Measurements from ENCODE around the gene GSN. TPM values are rescaled to one million over a fixed set of nuclear protein-coding genes. Genes with fewer than 3 reads are reported as not detected.

Gene GSN
- total and polyA plus RNA-seq, 10 of the 15 experiments (the other 5 are each of a cell fraction or from before 2014, with no cell fraction given) = 0.66 to 9.2 (median 6.2) TPM

- 66% methylated on average over 2 of the region's 2 CpGs for WGBS (ENCODE audit: insufficient coverage, insufficient replicate concordance, low lambda C conversion rate, missing lambda C conversion rate)
- SMC1A ChIA-PET (ENCODE audit: uncharacterized antibody, unreplicated experiment) = no interaction called here
- Histone ChIP-seq H3K4me2 (ENCODE audit: control insufficient read depth, insufficient read depth) (no peak overlapping the region), H3K4me3 (no peak overlapping the region), H3K36me3 (ENCODE audit: control insufficient read depth in 2 of 2, insufficient read depth in 2 of 2, low read length in 1 of 2) (no peaks in the 10 kb centered on the region), H3K9me3 (replicated peaks; ENCODE audit: control insufficient read depth, insufficient read depth, low read length) (no peaks in the 10 kb centered on the region), H2AFZ (ENCODE audit: control insufficient read depth, low read depth, low read length) (no peak overlapping the region), H3K27me3 (replicated peaks in 1 of 2; ENCODE audit: control insufficient read depth in 2 of 2, insufficient read depth in 2 of 2, low read length in 1 of 2) (no peaks in the 10 kb centered on the region), H4K20me1 (ENCODE audit: control insufficient read depth, insufficient read depth) (no peaks in the 10 kb centered on the region; the same call in 1 of the 2 replicates), H3K4me1 (ENCODE audit: control insufficient read depth, insufficient read depth, low read length) (peaks cover 5% of the 10 kb centered on the region), H3K9ac (ENCODE audit: control insufficient read depth, insufficient read depth, low read length) (no peak overlapping the region), H3K27ac (ENCODE audit: control insufficient read depth, insufficient read depth) (no peak overlapping the region), H3K79me2 (ENCODE audit: control insufficient read depth, insufficient read depth, low read length) (no peaks in the 10 kb centered on the region)
- DNase-seq (ENCODE audit: low read depth, low spot score) (no peak), FAIRE-seq (no peak), ATAC-seq (no peak)
- intact Hi-C loops (cut with micrococcal nuclease; ENCODE audit: unreplicated experiment) (no loop called here), in situ Hi-C loops (cut with MboI) (no loop called here)
- RAD21 ChIA-PET (ENCODE audit: unreplicated experiment) = no interaction called here
- CTCF ChIA-PET = interaction anchor here (0.8 kb wide), 1 partner anchor 74 kb away, joined by 3 read pairs; no protein-coding TSS in a partner anchor
- POLR2A ChIA-PET = no interaction called here
- no TSS peak for BruUV-seq (replicated peaks)
- no peak for TF ChIP-seq ELK1 (IDR thresholded peaks at IDR 0.05; ENCODE audit: low read depth, low read length)
- no peak for TF ChIP-seq EGR1 (IDR thresholded peaks at IDR 0.05; ENCODE audit: borderline replicate concordance in 1 of 2, low read depth in 2 of 2, low read length in 2 of 2)
Measured at GRCh38 chr9:121286688-121286972, 18.7 kb downstream of the GSN start.

GRCh38 chr9:121286973-121287741 lies 19.2 kb downstream of the GSN start:
- DNase-seq (ENCODE audit: low read depth, low spot score) (no peak), FAIRE-seq (no peak), ATAC-seq (no peak)
- H3K79me2 ChIP-seq (ENCODE audit: control insufficient read depth, insufficient read depth, low read length) = no peaks in the 10 kb centered on the region
- no peaks in the 10 kb centered on the region for H3K36me3 ChIP-seq (ENCODE audit: control insufficient read depth in 2 of 2, insufficient read depth in 2 of 2, low read length in 1 of 2)
- ChIA-PET SMC1A (ENCODE audit: uncharacterized antibody, unreplicated experiment) (no interaction called here), RAD21 (ENCODE audit: unreplicated experiment) (interaction anchor here (1.1 kb wide), 1 partner anchor 33 kb away, joined by 3 read pairs; no protein-coding TSS in a partner anchor), CTCF (interaction anchor here (0.8 kb wide), 1 partner anchor 74 kb away, joined by 3 read pairs; no protein-coding TSS in a partner anchor), POLR2A (interaction anchor here (0.6 to 0.7 kb wide), 2 partner anchors 8 to 71 kb away, joined by 3 to 4 read pairs; no protein-coding TSS in a partner anchor)
- WGBS (ENCODE audit: insufficient coverage, insufficient replicate concordance, low lambda C conversion rate, missing lambda C conversion rate) = 67% methylated on average over 13 of the region's 13 CpGs
- no peak overlapping the region for H3K27ac ChIP-seq (ENCODE audit: control insufficient read depth, insufficient read depth)
- H3K4me2 ChIP-seq (ENCODE audit: control insufficient read depth, insufficient read depth) = no peak overlapping the region
- no peaks in the 10 kb centered on the region for H3K9me3 ChIP-seq (replicated peaks; ENCODE audit: control insufficient read depth, insufficient read depth, low read length)
- no peak overlapping the region for H3K9ac ChIP-seq (ENCODE audit: control insufficient read depth, insufficient read depth, low read length)
- no peaks in the 10 kb centered on the region; the same call in 1 of the 2 replicates for H4K20me1 ChIP-seq (ENCODE audit: control insufficient read depth, insufficient read depth)
- H3K27me3 ChIP-seq (replicated peaks in 1 of 2; ENCODE audit: control insufficient read depth in 2 of 2, insufficient read depth in 2 of 2, low read length in 1 of 2) = no peaks in the 10 kb centered on the region
- intact Hi-C loops (cut with micrococcal nuclease; ENCODE audit: unreplicated experiment) (no loop called here), in situ Hi-C loops (cut with MboI) (no loop called here)
- H3K4me3 ChIP-seq = no peak overlapping the region
- BruUV-seq (replicated peaks) = no TSS peak
- H3K4me1 ChIP-seq (ENCODE audit: control insufficient read depth, insufficient read depth, low read length) = no peaks in the 10 kb centered on the region; the same call in none of the 2 replicates
- no peak overlapping the region for H2AFZ ChIP-seq (ENCODE audit: control insufficient read depth, low read depth, low read length)
- TF ChIP-seq PAX8 (IDR thresholded peaks at IDR 0.05) (no peak), ZBTB40 (IDR thresholded peaks at IDR 0.05; ENCODE audit: borderline replicate concordance) (peak; percentile 42; the same call in 1 of the 2 replicates), TCF3 (IDR thresholded peaks at IDR 0.05; ENCODE audit: borderline replicate concordance, insufficient read depth, low read depth, low read length) (no peak), HDGF (IDR thresholded peaks at IDR 0.05) (no peak), RCOR1 (conservative IDR thresholded peaks at IDR 0.05; ENCODE audit: low read depth, low read length) (no peak)
